HG03571 (cell line): Measurements from ENCODE around the gene RAB34.

ENCODE experiments used
- ATAC-seq: cut with Tn5 transposase; IDR thresholded peaks from one replicate; pipeline ENCODE4 v1.9.1; 2021; ENCODE audit not compliant: unreplicated experiment

RAB34 gene, protein sequence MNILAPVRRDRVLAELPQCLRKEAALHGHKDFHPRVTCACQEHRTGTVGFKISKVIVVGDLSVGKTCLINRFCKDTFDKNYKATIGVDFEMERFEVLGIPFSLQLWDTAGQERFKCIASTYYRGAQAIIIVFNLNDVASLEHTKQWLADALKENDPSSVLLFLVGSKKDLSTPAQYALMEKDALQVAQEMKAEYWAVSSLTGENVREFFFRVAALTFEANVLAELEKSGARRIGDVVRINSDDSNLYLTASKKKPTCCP

DNA sequence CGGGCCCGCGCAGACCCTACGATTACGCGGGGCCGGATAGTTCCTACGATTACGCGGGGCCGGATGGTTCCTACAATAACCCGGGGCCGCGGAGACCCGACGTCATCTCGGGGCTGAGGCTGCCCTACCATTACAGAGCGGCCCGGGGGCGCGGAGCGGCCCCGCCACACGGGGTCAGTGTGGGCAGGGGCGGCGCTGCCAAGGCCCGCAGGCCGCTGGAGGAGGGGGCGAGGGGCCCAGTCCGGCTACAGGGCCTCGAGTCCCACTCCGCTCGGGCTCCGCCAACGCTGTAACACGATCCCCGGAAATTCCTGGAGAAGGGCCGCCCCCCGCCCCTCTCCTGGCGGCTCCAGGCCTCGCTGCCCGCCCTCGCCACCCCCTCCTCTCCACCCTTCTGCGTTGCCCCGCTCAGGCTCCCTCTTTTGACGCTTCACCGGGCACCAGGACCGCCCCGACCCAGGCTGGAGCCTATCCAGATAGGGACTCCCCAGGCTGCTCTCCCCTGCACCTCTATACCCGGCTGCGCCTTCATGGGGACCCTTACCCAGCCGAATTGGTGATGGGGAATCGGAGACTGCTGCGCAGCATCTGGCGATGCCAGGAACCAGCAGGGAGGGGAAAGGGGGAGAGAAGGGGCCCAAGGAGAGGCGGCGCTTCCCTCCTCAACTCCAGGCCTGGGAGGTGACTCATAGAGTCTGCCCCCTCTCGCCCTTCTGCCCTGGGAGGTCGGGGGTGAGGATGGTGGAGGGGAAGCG lies at the start of gene RAB34:
Gene RAB34, minus strand, starts transcription at position 291 of the 755 bp plus-strand sequence. CDS start 602 bp downstream, outside the sequence.
- ATAC-seq: no peak

GRCh38 chr17:28765038-28765437 lies 47.4 kb upstream of the RAB34 start:
- no peak for ATAC-seq

GRCh38 chr17:28763804-28764266 lies 46.2 kb upstream of the RAB34 start:
- no peak for ATAC-seq

DNA sequence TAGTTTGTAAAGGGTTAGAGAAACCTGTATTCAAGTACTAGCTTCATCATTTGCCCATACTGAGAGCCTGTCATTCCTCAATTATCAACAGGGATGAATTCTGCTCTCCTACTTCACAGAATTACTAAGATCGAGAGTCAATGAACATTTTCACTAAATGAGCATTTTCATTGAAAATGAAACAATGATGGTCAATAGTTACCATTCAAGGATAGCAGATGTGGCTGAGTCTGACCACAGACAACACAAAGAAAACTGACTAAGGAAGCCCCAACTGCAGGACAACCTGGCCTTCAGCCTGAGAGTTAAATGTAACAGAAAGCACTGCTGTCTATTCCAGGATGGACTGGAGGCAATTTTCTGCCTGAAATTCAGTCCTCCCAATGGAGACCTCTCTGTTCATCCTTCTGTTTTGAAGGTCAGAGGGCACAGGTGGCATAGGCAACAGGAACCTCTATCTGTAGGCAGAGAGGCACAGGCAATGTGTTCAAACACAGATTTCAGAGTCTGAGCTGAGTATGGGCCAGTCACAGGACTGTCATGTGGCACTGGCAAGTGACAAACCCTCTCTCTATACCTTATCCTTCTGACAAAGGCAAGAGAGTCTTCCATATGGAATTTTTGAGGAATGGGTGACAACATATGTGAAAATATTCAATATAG lies 45.6 kb upstream of the RAB34 start:
- ATAC-seq: no peak

DNA sequence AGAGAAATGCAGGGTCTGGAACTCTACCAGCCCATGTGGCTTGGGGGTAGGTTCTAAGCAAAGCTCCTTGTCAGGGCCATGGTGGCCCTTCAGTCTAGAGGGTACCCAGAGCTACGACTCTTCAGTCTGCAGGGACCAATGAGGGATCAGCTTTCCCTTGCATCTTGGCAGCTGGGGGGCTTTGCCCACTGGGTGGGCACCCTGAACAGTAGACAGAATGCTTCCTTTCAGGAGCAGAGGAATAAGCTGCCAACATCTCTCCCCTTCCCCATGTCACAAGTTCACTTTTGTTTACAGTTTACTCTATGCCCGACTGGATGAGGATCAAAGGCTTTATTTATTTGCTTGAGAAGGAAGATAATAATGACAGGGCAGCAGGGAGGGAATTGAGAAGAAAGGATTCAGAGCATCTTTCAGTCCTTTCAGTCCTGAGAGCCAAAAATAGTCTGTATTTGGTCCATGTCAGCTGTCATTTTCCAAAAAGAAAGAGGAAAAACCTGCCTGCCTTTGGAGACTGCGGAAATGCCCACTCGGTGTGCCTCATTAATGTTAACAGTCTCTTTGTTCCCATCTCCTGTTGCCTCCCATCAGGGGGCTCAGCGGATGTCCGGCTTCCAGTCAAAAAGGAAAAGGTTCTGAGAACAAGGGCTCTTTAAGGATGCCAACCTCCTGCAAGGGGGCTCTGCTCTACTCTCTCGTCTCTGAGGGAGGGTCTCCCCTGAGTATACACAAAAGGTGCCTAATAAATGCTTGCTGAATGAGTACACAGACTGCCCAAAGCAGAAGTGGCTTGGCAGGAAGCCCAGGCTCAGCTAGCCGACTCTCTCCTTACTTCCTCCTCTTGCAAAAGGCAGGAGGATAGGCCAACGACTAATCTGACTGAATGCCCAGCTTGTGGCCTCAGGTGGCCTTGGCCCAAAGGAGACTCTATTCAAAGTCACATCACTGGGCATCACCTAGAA lies 43.2 kb upstream of the RAB34 start:
- no peak for ATAC-seq

DNA sequence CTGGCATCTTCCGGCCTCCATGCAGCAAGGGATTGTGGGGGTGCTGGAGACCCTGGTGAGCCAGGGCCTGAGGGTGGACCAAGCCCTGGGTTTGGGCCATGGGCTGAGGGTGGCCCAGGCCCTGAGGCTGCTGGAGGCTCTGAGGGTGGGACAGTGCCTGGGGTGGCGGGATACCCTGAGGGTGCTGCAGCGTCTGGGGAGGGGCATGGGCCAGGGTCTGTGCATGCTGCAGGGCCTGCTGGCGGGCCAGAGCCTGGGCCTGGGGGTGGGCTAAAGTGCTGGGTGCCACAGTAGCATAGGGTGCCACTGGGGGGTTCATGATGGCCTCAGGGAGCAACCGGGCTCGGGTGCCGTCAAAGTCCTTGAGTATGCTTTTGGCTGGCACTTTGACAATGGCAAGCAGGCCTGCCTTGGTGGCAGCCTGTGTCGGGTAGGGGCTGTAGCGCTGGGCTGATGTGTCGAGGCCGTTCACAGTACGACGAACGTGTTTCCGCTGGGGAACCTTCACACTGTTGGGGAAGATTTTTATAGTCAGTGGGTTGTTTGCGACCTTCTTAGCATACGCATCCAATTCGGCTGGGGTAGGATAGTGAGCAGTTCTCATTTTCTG lies 41.7 kb upstream of the RAB34 start:
- ATAC-seq: no peak

- ATAC-seq: no peak
Measured at GRCh38 chr17:28758411-28759121, 40.9 kb upstream of the RAB34 start.

DNA sequence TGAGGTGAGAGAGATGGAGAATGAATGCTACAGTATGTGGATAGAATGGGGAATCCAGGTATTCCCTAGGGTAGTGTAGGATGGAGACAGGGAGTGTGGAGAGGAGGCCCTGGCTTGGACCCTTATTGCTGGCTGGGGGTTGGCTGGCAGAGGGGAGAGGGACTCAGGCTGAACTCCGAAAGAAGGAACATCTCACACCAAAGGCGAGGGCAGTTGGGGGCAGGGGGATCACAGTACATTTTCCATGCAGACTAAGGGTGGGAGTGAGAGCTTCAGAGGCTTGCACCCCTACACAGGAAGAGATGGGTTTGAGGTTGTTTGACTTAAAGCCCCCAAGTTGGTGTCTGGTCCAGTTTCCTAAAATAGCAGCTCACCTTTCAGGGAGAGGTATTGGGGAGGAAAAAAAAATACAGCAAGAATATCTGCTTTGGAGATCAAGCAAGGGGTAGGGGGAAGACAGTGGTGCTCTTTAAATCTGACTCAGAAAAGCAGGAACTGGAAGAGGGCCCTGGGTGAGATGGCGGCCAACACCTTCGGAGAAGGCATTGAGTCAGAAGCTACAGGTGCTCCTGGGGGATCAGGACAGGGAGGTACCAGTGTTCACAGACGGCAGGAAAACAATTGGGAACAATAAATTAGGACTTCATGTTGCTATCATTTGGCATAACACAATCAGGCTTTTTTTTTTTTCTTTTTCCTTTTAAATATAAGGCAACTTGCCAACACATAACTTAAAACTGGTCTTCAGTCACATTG lies 38.6 kb upstream of the RAB34 start:
- ATAC-seq: no peak

- no peak for ATAC-seq
Measured at GRCh38 chr17:28755486-28755885, 37.8 kb upstream of the RAB34 start.

DNA sequence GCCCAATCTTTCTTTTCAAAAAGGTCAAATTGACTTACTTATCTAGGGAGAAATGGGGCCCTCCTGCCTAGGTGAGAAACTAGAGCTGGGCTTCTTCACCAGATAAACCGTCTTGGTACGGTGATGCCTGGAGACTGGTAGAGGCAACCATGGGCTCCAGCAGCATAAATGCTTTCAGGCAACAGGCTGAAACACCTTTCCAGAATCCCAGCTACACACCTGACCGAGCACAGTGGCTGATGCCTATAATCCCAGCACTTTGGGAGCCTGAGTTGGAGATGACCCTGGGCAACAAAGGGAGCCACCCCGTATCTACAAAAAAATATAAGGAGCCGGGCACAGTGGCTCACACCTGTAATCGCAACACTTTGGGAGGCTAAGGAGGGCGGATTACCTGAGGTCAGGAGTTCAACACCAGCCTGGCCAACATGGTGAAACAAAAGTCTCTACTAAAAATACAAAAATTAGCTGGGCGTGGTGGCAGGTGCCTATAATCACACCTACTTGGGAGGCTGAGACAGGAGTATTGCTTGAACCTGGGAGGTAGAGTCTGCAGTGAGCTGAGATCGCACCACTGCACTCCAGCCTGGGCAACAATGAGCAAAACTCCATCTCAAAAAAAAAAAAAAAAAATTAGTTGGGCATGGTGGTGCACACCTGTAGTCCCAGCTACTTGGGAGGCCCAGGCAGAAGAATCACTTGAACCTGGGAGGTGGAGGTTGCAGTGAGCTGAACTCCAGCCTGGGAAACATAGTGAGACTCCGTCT lies 34.1 kb upstream of the RAB34 start:
- ATAC-seq: no peak

DNA sequence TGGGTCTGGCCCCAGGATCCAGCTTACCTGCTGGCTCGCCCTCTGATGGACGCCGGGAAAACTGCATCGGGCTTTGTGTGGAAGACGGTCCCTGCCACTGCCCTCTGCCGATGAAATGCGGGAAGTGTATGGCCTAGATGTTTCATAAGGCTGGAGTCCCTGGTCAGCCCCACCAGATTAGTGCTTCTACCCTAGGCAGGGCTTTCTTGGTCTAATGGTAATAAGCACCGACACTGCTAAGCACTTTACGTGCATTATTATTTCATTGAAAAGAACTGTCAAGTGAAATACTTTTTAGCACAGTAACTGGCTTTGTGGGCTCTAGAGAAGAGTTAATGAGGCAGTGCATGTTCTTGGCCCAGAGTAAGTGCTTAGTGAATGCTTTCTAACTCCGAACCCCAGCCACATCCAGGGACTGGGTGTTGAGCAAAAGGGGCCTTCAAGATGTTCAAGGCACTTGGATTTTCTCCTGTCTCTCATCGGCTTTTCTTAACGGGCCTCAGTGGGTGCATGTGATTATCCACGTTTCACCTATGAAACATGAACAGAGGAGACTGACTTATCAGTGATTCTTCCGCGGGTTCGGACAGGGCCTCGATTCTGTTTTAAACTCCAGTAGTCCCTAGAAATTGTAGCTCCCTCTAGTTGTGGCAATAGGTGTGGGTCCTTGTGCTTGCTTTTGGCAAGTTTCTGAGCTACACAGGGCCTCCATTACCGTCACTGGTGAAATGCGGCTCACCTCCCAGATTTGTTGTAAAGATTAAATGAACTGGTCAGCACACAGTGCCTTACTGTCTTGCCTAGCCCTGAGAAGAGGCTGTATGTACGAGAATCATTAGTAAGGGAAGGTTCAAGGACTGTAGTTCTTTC lies 32.7 kb upstream of the RAB34 start:
- peak; percentile 54 for ATAC-seq

DNA sequence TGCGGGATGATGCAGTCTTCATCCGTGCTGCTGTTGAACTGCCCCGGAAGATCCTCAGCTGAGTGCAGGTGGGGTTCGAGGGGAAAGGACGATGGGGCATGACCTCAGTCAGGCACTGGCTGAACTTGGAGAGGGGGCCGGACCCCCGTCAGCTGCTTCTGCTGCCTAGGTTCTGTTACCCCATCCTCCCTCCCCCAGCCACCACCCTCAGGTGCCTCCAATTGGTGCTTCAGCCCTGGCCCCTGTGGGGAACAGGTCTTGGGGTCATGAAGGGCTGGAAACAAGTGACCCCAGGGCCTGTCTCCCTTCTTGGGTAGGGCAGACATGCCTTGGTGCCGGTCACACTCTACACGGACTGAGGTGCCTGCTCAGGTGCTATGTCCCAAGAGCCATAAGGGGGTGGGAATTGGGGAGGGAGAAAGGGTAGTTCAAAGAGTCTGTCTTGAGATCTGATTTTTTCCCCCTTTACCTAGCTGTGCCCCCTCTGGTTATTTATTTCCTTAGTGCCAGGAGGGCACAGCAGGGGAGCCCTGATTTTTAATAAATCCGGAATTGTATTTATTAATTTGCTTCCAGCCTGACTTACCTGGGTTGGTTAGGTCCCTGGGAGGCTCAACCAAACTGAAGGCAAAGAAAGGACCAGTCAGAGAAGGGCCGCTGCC lies 32.0 kb upstream of the RAB34 start:
- ATAC-seq: no peak

- ATAC-seq: no peak
Measured at GRCh38 chr17:28748852-28749515, 31.3 kb upstream of the RAB34 start.

- ATAC-seq: no peak
Measured at GRCh38 chr17:28747801-28748750, 30.4 kb upstream of the RAB34 start.

GRCh38 chr17:28747051-28747691 lies 29.5 kb upstream of the RAB34 start:
- ATAC-seq: no peak
